Vagina (tissue), 2 donors: ENCODE results near the gene CACNA2D1. TPM values are rescaled to one million over a fixed set of nuclear protein-coding genes. Genes with fewer than 3 reads are reported as not detected.

Experiments
- DNase-seq, 2 donors: peaks; one replicate each; pipeline ENCODE4 v3.0.0-alpha.2; 2017; ENCODE audit errors: extremely low spot score in 2 of 2
- H3K27ac ChIP-seq: fragments of 200-600 bp; sonication (generic); one replicate; pipeline ENCODE4 v1.5.1; 2019
- H3K27me3 ChIP-seq: fragments of 200-600 bp; sonication (generic); one replicate; pipeline ENCODE4 v1.5.1; 2019
- H3K36me3 ChIP-seq, 2 donors: fragments of 200-600 bp; sonication (generic); one replicate each; pipeline ENCODE4 v1.5.1; 2017 to 2019
- H3K4me1 ChIP-seq: fragments of 200-600 bp; sonication (generic); one replicate; pipeline ENCODE4 v1.5.1; 2019
- H3K4me3 ChIP-seq, 2 donors: fragments of 200-600 bp; sonication (generic); 1 replicate in 1 of 2; 2 replicates in 1 of 2; pipeline ENCODE4 v1.5.1; 2016 to 2019
- H3K9me3 ChIP-seq: fragments of 200-600 bp; sonication (generic); one replicate; pipeline ENCODE4 v1.5.1; 2019
- POLR2A ChIP-seq, 2 donors: fragments of 450-650 bp; IDR thresholded peaks; one replicate each; pipeline ENCODE4 v1.6.1; 2017; ENCODE audit warnings: antibody characterized with exemption in 2 of 2, mild to moderate bottlenecking in 2 of 2, moderate library complexity in 2 of 2
- POLR2AphosphoS5 ChIP-seq, 2 donors: sonication (generic); formaldehyde crosslinking; IDR thresholded peaks; one replicate each; pipeline ENCODE4 v1.9.0; 2017; ENCODE audit warnings: antibody characterized with exemption in 2 of 2, mild to moderate bottlenecking in 2 of 2, low read depth in 1 of 2; ENCODE audit not compliant: insufficient read depth in 1 of 2
- intact Hi-C: fragments of 100-400 bp; cut with DNase I; formaldehyde crosslinking; loops from one replicate; pipeline ENCODE4 v1.15.1; 2023
- total RNA-seq: library from RNA; depleted of rRNA; stranded (reverse); fragments of >200 nt; gene quantifications from one replicate; pipeline ENCODE4 v1.2.3, GENCODE V29; 2016
- TF ChIP-seq, protein P1 (sequence below), 3 experiments: fragments of 450-650 bp in 2 of 3; fragments of 200-600 bp in 1 of 3; sonication (generic) in 1 of 3; IDR thresholded peaks; one replicate each; pipeline ENCODE4 v1.5.1; 2017 to 2019; ENCODE audit warnings: antibody characterized with exemption in 3 of 3, mild to moderate bottlenecking in 2 of 3, moderate library complexity in 2 of 3

CACNA2D1 gene
- total RNA-seq, 1 donor from 2014 or later = 16.9 TPM

GRCh38 chr7:82224529-82224928, 219.0 kb downstream of the CACNA2D1 start:
- Histone ChIP-seq H3K9me3 (no peaks in the 10 kb centered on the region), H3K27me3 (no peaks in the 10 kb centered on the region), H3K27ac (no peak overlapping the region), H3K36me3 (no peaks in the 10 kb centered on the region), H3K4me1 (no peaks in the 10 kb centered on the region), H3K4me3 (no peak overlapping the region)
- intact Hi-C loops = no loop called here
- no peak for DNase-seq
- TF ChIP-seq, protein P1, sequence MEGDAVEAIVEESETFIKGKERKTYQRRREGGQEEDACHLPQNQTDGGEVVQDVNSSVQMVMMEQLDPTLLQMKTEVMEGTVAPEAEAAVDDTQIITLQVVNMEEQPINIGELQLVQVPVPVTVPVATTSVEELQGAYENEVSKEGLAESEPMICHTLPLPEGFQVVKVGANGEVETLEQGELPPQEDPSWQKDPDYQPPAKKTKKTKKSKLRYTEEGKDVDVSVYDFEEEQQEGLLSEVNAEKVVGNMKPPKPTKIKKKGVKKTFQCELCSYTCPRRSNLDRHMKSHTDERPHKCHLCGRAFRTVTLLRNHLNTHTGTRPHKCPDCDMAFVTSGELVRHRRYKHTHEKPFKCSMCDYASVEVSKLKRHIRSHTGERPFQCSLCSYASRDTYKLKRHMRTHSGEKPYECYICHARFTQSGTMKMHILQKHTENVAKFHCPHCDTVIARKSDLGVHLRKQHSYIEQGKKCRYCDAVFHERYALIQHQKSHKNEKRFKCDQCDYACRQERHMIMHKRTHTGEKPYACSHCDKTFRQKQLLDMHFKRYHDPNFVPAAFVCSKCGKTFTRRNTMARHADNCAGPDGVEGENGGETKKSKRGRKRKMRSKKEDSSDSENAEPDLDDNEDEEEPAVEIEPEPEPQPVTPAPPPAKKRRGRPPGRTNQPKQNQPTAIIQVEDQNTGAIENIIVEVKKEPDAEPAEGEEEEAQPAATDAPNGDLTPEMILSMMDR (IDR thresholded peaks at IDR 0.05) = no peak
- TF ChIP-seq POLR2AphosphoS5 (IDR thresholded peaks at IDR 0.05; ENCODE audit: insufficient read depth in 1 of 2, low read depth in 1 of 2) (no peak), POLR2A (IDR thresholded peaks at IDR 0.05) (no peak)

DNA sequence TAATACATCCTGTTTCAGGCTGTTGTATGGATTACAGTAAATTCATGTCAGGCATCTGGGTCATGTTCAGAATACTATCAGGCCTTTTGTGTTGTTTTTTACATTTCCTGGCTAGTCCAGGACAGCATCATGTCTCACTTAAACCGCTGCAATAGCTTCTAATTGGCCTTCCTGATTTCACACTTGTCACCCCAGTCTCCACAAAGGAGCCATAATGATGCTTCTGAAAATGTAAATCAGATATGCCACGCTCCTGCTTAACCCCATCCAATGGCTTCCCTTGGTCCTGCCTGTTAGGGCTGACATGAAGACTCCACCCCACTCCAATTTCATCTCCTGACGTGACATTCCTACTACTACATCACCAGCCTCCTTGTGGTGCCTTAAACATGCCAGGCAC, 220.0 kb downstream of the CACNA2D1 start:
- Histone ChIP-seq H3K27ac (no peak overlapping the region), H3K4me3 (no peak overlapping the region), H3K36me3 (no peaks in the 10 kb centered on the region), H3K27me3 (no peaks in the 10 kb centered on the region), H3K9me3 (no peaks in the 10 kb centered on the region), H3K4me1 (no peaks in the 10 kb centered on the region)
- no peak for DNase-seq
- TF ChIP-seq POLR2A (IDR thresholded peaks at IDR 0.05) (no peak), POLR2AphosphoS5 (IDR thresholded peaks at IDR 0.05; ENCODE audit: insufficient read depth in 1 of 2, low read depth in 1 of 2) (no peak)
- TF ChIP-seq, protein P1 (IDR thresholded peaks at IDR 0.05) = no peak
- intact Hi-C loops = no loop called here

- intact Hi-C loops = no loop called here
Measured at GRCh38 chr7:82221152-82221674, 222.4 kb downstream of the CACNA2D1 start.

DNA sequence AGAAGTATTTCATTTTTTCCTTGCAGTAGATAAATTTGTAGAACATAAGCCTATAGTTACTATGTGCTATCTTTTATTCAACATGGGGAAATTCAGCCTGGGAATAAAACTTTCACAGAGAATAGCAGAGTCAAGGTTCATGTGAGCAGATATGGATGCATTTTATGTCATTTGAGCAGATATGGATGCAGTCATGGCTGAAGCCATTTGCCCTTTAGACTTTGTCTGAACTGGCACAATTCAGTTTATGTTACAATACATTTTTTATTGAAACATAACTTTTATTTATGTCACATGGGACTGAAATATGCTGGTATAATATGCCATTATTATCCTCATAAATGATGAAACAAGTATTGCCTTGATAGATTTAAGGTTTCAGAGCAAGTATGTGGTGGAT, 231.1 kb downstream of the CACNA2D1 start:
- no peak for TF ChIP-seq POLR2A (IDR thresholded peaks at IDR 0.05)
- TF ChIP-seq POLR2AphosphoS5 (IDR thresholded peaks at IDR 0.05; ENCODE audit: insufficient read depth in 1 of 2, low read depth in 1 of 2) = no peak
- TF ChIP-seq, protein P1 (IDR thresholded peaks at IDR 0.05) = no peak

More at GRCh38 chr7:82221152-82221674, 222.4 kb downstream of the CACNA2D1 start:
- Histone ChIP-seq H3K36me3 (no peaks in the 10 kb centered on the region), H3K27me3 (no peaks in the 10 kb centered on the region), H3K4me1 (no peaks in the 10 kb centered on the region), H3K27ac (no peak overlapping the region), H3K9me3 (no peaks in the 10 kb centered on the region), H3K4me3 (no peak overlapping the region)
- no peak for DNase-seq
- no peak for TF ChIP-seq POLR2AphosphoS5 (IDR thresholded peaks at IDR 0.05; ENCODE audit: insufficient read depth in 1 of 2, low read depth in 1 of 2)
- TF ChIP-seq, protein P1 (IDR thresholded peaks at IDR 0.05) = no peak
- no peak for TF ChIP-seq POLR2A (IDR thresholded peaks at IDR 0.05)

GRCh38 chr7:82211333-82211732, 232.2 kb downstream of the CACNA2D1 start:
- H3K4me3 ChIP-seq = no peak overlapping the region
- no peak for TF ChIP-seq POLR2AphosphoS5 (IDR thresholded peaks at IDR 0.05; ENCODE audit: insufficient read depth in 1 of 2, low read depth in 1 of 2)
- no peak for TF ChIP-seq POLR2A (IDR thresholded peaks at IDR 0.05)
- H3K27me3 ChIP-seq = no peaks in the 10 kb centered on the region
- no peak for DNase-seq
- H3K4me1 ChIP-seq = no peaks in the 10 kb centered on the region
- H3K27ac ChIP-seq = no peak overlapping the region
- no peaks in the 10 kb centered on the region for H3K9me3 ChIP-seq
- intact Hi-C loops = no loop called here
- no peaks in the 10 kb centered on the region for H3K36me3 ChIP-seq

More for the DNA sequence above, 231.1 kb downstream of the CACNA2D1 start:
- Histone ChIP-seq H3K9me3 (no peaks in the 10 kb centered on the region), H3K36me3 (no peaks in the 10 kb centered on the region), H3K27me3 (no peaks in the 10 kb centered on the region), H3K4me1 (no peaks in the 10 kb centered on the region), H3K27ac (no peak overlapping the region), H3K4me3 (no peak overlapping the region)
- intact Hi-C loops = no loop called here
- no peak for DNase-seq
